Muscle layer of colon (tissue), 2 donors: ENCODE measurements around the gene ZNF792.
"Not testable (repeated sequence)": the region's sequence is repeated elsewhere in the genome, so short reads cannot be mapped to it uniquely, and the experiment has no call there.

Experiments used
- H3K27ac ChIP-seq: one replicate; pipeline ENCODE4 v1.7.0; 2013; ENCODE audit warnings: low read depth, mild to moderate bottlenecking, low read length, moderate library complexity
- H3K27me3 ChIP-seq, 2 donors: one replicate each; pipeline ENCODE4 v1.7.0; 2013; ENCODE audit warnings: low read length in 2 of 2, mild to moderate bottlenecking in 2 of 2; ENCODE audit not compliant: insufficient read depth in 2 of 2, control insufficient read depth in 1 of 2
- H3K36me3 ChIP-seq: one replicate; pipeline ENCODE4 v1.7.0; 2013; ENCODE audit warnings: mild to moderate bottlenecking, low read length; ENCODE audit not compliant: insufficient read depth
- H3K4me1 ChIP-seq: one replicate; pipeline ENCODE4 v1.7.0; 2013; ENCODE audit warnings: mild to moderate bottlenecking, low read length; ENCODE audit not compliant: insufficient read depth
- H3K4me3 ChIP-seq, 2 donors: one replicate each; pipeline ENCODE4 v1.7.0; 2013; ENCODE audit warnings: low read length in 2 of 2, low read depth in 1 of 2, mild to moderate bottlenecking in 1 of 2, moderate library complexity in 1 of 2
- H3K9ac ChIP-seq: one replicate; pipeline ENCODE4 v1.7.0; 2013; ENCODE audit warnings: low read length
- H3K9me3 ChIP-seq: one replicate; pipeline ENCODE4 v1.7.0; 2013; ENCODE audit warnings: mild to moderate bottlenecking, low read length
- donor health status: abdominal sarcoma.
- donor health status: Adenocarcinoma of cecum.

ZNF792 gene

GRCh38 chr19:34926685-34927375, 37.2 kb downstream of the ZNF792 start, which contains the start of gene ZNF30:
Gene ZNF30 (plus strand): TSS chr19:34926903. CDS start chr19:34929948, 3,045 bp downstream.
- Histone ChIP-seq H3K9me3 (no peaks in the 10 kb centered on the region), H3K36me3 (no peaks in the 10 kb centered on the region), H3K4me3 (peak within 1 kb of the TSS; percentile 52 to 71), H3K9ac (peak within 1 kb of the TSS; percentile 60), H3K27ac (peak within 1 kb of the TSS; percentile 80), H3K4me1 (peaks cover 4% of the 10 kb centered on the region), H3K27me3 (no peaks in the 10 kb centered on the region)

GRCh38 chr19:34926361-34926684, 37.7 kb downstream of the ZNF792 start:
- peak overlapping the region; percentile 52 to 71 for H3K4me3 ChIP-seq
- no peak overlapping the region for H3K9ac ChIP-seq
- H3K27ac ChIP-seq, result peak overlapping the region; percentile 80

GRCh38 chr19:34925278-34925855, 38.7 kb downstream of the ZNF792 start:
- no peaks in the 10 kb centered on the region for H3K27me3 ChIP-seq
- no peak overlapping the region for H3K27ac ChIP-seq
- no peaks in the 10 kb centered on the region for H3K9me3 ChIP-seq
- H3K4me1 ChIP-seq, result peaks cover 4% of the 10 kb centered on the region
- no peaks in the 10 kb centered on the region for H3K36me3 ChIP-seq
- H3K4me3 ChIP-seq, result no peak overlapping the region
- H3K9ac ChIP-seq, result no peak overlapping the region

More at GRCh38 chr19:34926361-34926684, 37.7 kb downstream of the ZNF792 start:
- H3K27me3 ChIP-seq, result no peaks in the 10 kb centered on the region
- peaks cover 4% of the 10 kb centered on the region for H3K4me1 ChIP-seq
- no peaks in the 10 kb centered on the region for H3K9me3 ChIP-seq
- no peaks in the 10 kb centered on the region for H3K36me3 ChIP-seq

- H3K36me3 ChIP-seq, H3K9me3 ChIP-seq, H3K9ac ChIP-seq, H3K27me3 ChIP-seq, H3K4me3 ChIP-seq, H3K27ac ChIP-seq, H3K4me1 ChIP-seq: not testable (repeated sequence)
These were observed 43.8 kb downstream of the ZNF792 start for GRCh38 chr19:34920090-34920786.

GRCh38 chr19:34918190-34918589, 45.8 kb downstream of the ZNF792 start:
- H3K36me3 ChIP-seq, result no peaks in the 10 kb centered on the region
- no peaks in the 10 kb centered on the region for H3K27me3 ChIP-seq
- H3K27ac ChIP-seq, result no peak overlapping the region
- no peak overlapping the region for H3K4me3 ChIP-seq
- H3K9ac ChIP-seq, result no peak overlapping the region
- H3K9me3 ChIP-seq, result no peaks in the 10 kb centered on the region
- H3K4me1 ChIP-seq, result no peaks in the 10 kb centered on the region

GRCh38 chr19:34917144-34917543, 46.9 kb downstream of the ZNF792 start:
- not testable (repeated sequence) for H3K27ac ChIP-seq, H3K36me3 ChIP-seq, H3K9ac ChIP-seq, H3K4me1 ChIP-seq, H3K4me3 ChIP-seq, H3K9me3 ChIP-seq, H3K27me3 ChIP-seq

GRCh38 chr19:34910770-34911169, 53.3 kb downstream of the ZNF792 start:
- Histone ChIP-seq H3K4me1 (no peaks in the 10 kb centered on the region), H3K27ac (no peak overlapping the region), H3K9me3 (no peaks in the 10 kb centered on the region)

More at GRCh38 chr19:34910770-34911169, 53.3 kb downstream of the ZNF792 start:
- Histone ChIP-seq H3K4me3 (no peak overlapping the region), H3K36me3 (no peaks in the 10 kb centered on the region), H3K27me3 (peaks cover 8 to 12% of the 10 kb centered on the region in 2 donors), H3K9ac (no peak overlapping the region)
